MV-4-11 (cell line): ENCODE results near the gene CNOT1.
"Not testable (repeated sequence)": the region's sequence is repeated elsewhere in the genome, so short reads cannot be mapped to it uniquely, and the experiment has no call there.

Source experiments
- DNase-seq: peaks from one replicate; lab custom pipeline; 2025; lab: John Stamatoyannopoulos, UW

The CNOT1 gene

GRCh38 chr16:58629733-58630640 lies at the start of gene CNOT1:
Gene CNOT1, minus strand, starts transcription at chr16:58629826. Its CDS starts 30,489 bp downstream, at chr16:58599337.
- DNase-seq, result peak; percentile 99

- DNase-seq, result peak; percentile 35
These were observed 49.1 kb upstream of the CNOT1 start for GRCh38 chr16:58678716-58679115.

- DNase-seq, result no peak
These were observed 48.6 kb upstream of the CNOT1 start for GRCh38 chr16:58678269-58678668.

GRCh38 chr16:58670946-58671583 lies 41.4 kb upstream of the CNOT1 start:
- no peak for DNase-seq

GRCh38 chr16:58670177-58670576 lies 40.6 kb upstream of the CNOT1 start:
- no peak for DNase-seq

- no peak for DNase-seq
These were observed 35.6 kb upstream of the CNOT1 start for GRCh38 chr16:58665200-58665599.

GRCh38 chr16:58661199-58661830 lies 31.7 kb upstream of the CNOT1 start:
- peak; percentile 88 for DNase-seq

- DNase-seq, result not testable (repeated sequence)
These were observed 30.3 kb upstream of the CNOT1 start for GRCh38 chr16:58659911-58660310.

GRCh38 chr16:58658796-58659211 lies 29.2 kb upstream of the CNOT1 start:
- peak; percentile 97 for DNase-seq

GRCh38 chr16:58656899-58657298 lies 27.3 kb upstream of the CNOT1 start:
- no peak for DNase-seq

- no peak for DNase-seq
These were observed 25.6 kb upstream of the CNOT1 start for GRCh38 chr16:58655215-58655596.

- DNase-seq, result no peak
These were observed 25.1 kb upstream of the CNOT1 start for GRCh38 chr16:58654560-58655214.

- no peak for DNase-seq
These were observed 23.1 kb upstream of the CNOT1 start for GRCh38 chr16:58652741-58653140.

GRCh38 chr16:58651965-58652348 lies 22.3 kb upstream of the CNOT1 start:
- no peak for DNase-seq

- no peak for DNase-seq
These were observed 20.1 kb upstream of the CNOT1 start for GRCh38 chr16:58649707-58650106.

GRCh38 chr16:58647107-58647506 lies 17.5 kb upstream of the CNOT1 start:
- no peak for DNase-seq

- DNase-seq, result no peak
These were observed 15.3 kb upstream of the CNOT1 start for GRCh38 chr16:58644765-58645487.

- DNase-seq, result no peak
These were observed 14.5 kb upstream of the CNOT1 start for GRCh38 chr16:58644108-58644507.

GRCh38 chr16:58640949-58641348 lies 11.3 kb upstream of the CNOT1 start:
- DNase-seq, result no peak

- no peak for DNase-seq
These were observed 10.2 kb upstream of the CNOT1 start for GRCh38 chr16:58639836-58640235.

GRCh38 chr16:58639230-58639629 lies 9.6 kb upstream of the CNOT1 start:
- no peak for DNase-seq
